Activated CD4-positive, alpha-beta T cell treated with anti-CD3 and anti-CD28 coated beads, Interleukin-2, Interleukin-4, amounts not matched to agents 100 ng/mL and 50 ng/mL, durations not matched to agents 16 hours and 8 hours (primary cell): ENCODE measurements around the gene HIC1.

ENCODE experiments used
- DNase-seq: peaks from one replicate; pipeline ENCODE4 v3.0.0-alpha.2; 2020; ENCODE audit warnings: low spot score

Gene HIC1

GRCh38 chr17:2077040-2077439 lies 22.1 kb downstream of the HIC1 start:
- DNase-seq: no peak

DNA sequence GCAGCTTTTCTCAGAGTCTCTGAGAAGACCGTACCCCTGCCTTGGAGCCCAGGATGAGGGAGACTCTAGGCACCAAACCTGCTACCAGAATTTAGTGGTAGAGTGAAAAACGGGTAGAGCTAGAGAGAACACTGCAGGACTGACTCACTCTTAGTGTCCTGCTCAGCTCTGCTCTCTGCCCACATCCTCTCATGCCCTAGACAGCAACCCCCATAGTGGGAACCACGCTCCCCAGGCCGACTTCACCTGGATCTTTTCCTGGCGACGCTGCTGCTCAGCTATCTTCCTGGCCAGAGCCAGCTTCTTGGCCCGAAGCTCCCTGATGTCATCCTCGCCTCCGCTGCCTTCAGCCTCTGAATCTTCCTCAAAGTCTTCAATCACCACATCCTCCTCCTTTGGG lies 26.7 kb downstream of the HIC1 start:
- no peak for DNase-seq

GRCh38 chr17:2082003-2082781 lies 27.3 kb downstream of the HIC1 start:
- DNase-seq: no peak

DNA sequence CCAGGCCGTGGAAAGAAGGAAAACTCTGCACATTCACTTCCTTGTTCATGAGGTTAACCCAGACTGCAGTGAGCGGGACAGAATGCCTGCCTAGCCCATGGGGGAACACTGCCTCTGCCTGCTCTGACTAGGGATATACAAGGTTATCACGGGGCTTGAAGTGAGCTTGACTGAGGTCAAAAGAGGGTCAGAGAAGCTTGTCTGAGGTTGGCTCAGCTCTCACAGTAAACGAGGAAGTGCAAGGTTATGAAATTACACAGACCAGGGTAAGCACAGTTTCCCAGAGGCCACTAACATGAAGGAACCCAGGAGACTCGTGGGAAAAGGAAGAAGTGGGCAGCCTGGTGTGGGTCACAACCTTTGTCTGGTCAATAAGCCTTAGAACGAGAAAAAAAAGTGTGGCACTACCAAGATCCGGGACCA lies 28.7 kb downstream of the HIC1 start:
- no peak for DNase-seq

GRCh38 chr17:2084036-2084765 lies 29.3 kb downstream of the HIC1 start:
- DNase-seq: no peak

GRCh38 chr17:2084766-2085647 lies 30.1 kb downstream of the HIC1 start:
- DNase-seq: no peak

DNA sequence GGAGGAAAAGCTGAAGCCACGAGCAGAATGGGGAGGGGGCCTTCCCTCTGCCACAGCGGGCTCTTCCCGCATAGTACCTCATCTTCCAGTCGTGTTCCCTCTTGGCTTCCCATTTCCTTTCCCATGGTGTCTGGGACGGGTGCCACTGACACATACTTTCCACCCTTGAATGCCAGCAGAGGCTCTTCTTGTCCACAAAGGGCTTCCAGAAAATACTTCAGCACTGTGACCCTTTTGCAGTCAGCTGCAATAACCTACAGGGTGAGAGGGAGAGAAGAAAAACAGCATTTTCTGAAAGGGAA lies 30.7 kb downstream of the HIC1 start:
- DNase-seq: no peak

DNA sequence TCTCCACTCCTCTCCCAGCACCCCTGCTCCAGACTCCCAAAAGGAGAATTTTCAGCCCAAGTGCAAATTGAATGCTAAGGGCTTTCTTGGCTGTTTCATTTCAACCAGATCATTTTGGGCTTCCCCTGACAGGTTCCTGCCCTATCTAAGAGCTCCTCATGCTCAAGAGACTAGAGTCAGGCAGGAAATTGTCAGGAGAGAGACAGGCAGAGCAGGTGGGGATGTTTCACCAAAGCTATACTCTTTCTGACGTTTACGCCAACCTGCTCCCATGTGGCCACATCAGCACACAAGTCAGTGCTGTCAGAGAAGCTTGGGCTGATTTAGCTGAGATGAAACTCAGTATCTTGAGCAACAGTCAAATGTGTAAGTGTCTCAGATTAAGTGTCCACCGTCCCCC lies 31.4 kb downstream of the HIC1 start:
- no peak for DNase-seq

GRCh38 chr17:2087597-2088211 lies 32.8 kb downstream of the HIC1 start:
- DNase-seq: peak; percentile 67

- DNase-seq: no peak
Measured at GRCh38 chr17:2089021-2089422, 34.1 kb downstream of the HIC1 start.

DNA sequence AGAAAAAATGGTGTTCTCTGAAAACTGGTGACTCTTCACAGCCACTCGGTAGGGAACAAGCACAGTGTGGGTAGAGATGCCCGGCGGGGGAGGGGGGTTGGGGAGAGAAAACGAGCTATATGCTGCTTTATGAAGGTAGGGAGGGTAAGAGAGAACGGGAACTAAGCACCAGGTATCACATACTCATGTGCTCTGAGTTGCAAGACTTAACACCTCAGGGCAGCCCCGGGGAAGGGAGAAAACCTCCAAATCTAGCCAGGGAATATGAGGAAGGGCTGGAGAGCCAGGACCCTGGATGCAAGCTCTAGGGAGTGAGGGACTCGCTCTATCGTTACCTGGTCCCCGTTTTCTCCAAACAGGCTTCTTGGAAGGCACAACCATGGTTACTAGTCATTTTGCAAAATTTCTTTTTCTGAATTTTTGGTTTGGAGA lies 35.3 kb downstream of the HIC1 start:
- no peak for DNase-seq

GRCh38 chr17:2090804-2091534 lies 36.1 kb downstream of the HIC1 start:
- DNase-seq: no peak

DNA sequence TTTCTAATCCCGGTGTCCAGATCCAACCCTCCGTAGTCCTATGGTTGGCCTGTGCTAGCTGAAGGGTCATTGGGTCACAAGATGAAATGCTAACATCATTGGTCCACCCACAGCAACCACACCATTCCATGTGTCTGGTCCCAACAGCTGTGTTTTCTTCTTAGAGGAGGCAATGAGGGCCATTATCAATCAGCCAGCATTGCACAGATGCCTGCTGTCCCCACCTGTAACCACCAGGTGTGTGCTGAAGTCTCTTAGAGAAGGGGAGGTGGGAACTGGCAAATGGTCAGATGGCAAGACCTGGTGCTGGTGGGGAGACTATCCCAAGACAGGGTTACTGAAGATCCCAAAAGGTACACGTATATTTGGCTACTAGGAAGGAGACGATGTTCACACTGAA lies 37.4 kb downstream of the HIC1 start:
- no peak for DNase-seq

DNA sequence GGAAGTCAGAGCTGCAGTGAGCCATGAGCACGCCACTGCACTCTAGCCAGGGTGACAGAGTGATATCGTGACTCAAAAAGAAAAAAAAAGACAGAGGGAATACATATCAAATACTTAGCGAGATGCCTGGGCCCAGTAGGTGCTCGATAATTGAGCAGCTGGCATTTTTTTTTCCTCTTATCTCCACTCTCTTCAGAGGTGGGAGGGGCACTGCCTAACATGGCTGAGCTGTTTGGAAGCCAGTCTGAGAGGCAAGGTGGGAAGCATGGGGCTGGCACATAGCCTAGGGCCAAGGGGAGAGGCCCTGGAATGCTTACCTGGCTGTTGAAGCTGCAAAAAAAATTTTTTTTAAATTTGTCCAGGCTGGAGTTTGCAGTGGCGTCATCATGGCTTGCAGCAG lies 38.4 kb downstream of the HIC1 start:
- DNase-seq: no peak

GRCh38 chr17:2094891-2095535 lies 40.1 kb downstream of the HIC1 start:
- no peak for DNase-seq

- no peak for DNase-seq
Measured at GRCh38 chr17:2095536-2095910, 40.6 kb downstream of the HIC1 start.

- DNase-seq: no peak
Measured at GRCh38 chr17:2101448-2102257, 46.8 kb downstream of the HIC1 start.

- DNase-seq: no peak
Measured at GRCh38 chr17:2102931-2103809, 48.3 kb downstream of the HIC1 start.

- DNase-seq: no peak
Measured at GRCh38 chr17:2105663-2106062, 50.8 kb downstream of the HIC1 start.
